Measurements from ENCODE around the gene MARK2.
A peak's percentile ranks its signal among the peaks of the same experiment; 100 is the strongest.
"Not testable (repeated sequence)": the region's sequence is repeated elsewhere in the genome, so short reads cannot be mapped to it uniquely, and the experiment has no call there.

MARK2 gene

GRCh38 chr11:63858628-63859550 is 20.0 kb downstream of the MARK2 start:
- no peak for DNase-seq

GRCh38 chr11:63862923-63863322 is 24.0 kb downstream of the MARK2 start:
- DNase-seq: no peak

- not testable (repeated sequence) for DNase-seq
Observed at GRCh38 chr11:63863620-63864019, 24.7 kb downstream of the MARK2 start.

GRCh38 chr11:63866211-63866610 is 27.3 kb downstream of the MARK2 start:
- DNase-seq: no peak

- no peak for DNase-seq
Observed at GRCh38 chr11:63867511-63867910, 28.6 kb downstream of the MARK2 start.

GRCh38 chr11:63868399-63869064 is 29.6 kb downstream of the MARK2 start:
- DNase-seq: no peak

GRCh38 chr11:63869171-63869591 is 30.3 kb downstream of the MARK2 start:
- DNase-seq: no peak

GRCh38 chr11:63869683-63870082 is 30.8 kb downstream of the MARK2 start:
- DNase-seq: no peak

- no peak for DNase-seq
Observed at GRCh38 chr11:63870351-63871140, 31.6 kb downstream of the MARK2 start.

- peak; percentile 81 for DNase-seq
Observed at GRCh38 chr11:63871962-63872799, 33.3 kb downstream of the MARK2 start.

GRCh38 chr11:63872800-63873197 is 33.9 kb downstream of the MARK2 start:
- no peak for DNase-seq

GRCh38 chr11:63873311-63873710 is 34.4 kb downstream of the MARK2 start:
- no peak for DNase-seq

- no peak for DNase-seq
Observed at GRCh38 chr11:63874511-63874910, 35.6 kb downstream of the MARK2 start.

- DNase-seq: no peak
Observed at GRCh38 chr11:63875506-63876065, 36.7 kb downstream of the MARK2 start.

GRCh38 chr11:63876616-63877015 is 37.7 kb downstream of the MARK2 start:
- DNase-seq: no peak

- no peak for DNase-seq
Observed at GRCh38 chr11:63877658-63878241, 38.8 kb downstream of the MARK2 start.

GRCh38 chr11:63879598-63880402 is 40.9 kb downstream of the MARK2 start:
- DNase-seq: no peak

GRCh38 chr11:63880403-63880790 is 41.5 kb downstream of the MARK2 start:
- no peak for DNase-seq

- DNase-seq: peak; percentile 55
Observed at GRCh38 chr11:63882555-63883242, 43.8 kb downstream of the MARK2 start.

- DNase-seq: no peak
Observed at GRCh38 chr11:63883791-63884190, 44.9 kb downstream of the MARK2 start.
